ENCODE measurements around the gene CES4A. TPM values are rescaled to one million over a fixed set of nuclear protein-coding genes. Genes with fewer than 3 reads are reported as not detected.

CES4A gene
- total and polyA plus RNA-seq, 2 of the 13 experiments (the other 11 are each of a cell fraction or from before 2014, with no cell fraction given), result 0.09 to 0.17 TPM

DNA sequence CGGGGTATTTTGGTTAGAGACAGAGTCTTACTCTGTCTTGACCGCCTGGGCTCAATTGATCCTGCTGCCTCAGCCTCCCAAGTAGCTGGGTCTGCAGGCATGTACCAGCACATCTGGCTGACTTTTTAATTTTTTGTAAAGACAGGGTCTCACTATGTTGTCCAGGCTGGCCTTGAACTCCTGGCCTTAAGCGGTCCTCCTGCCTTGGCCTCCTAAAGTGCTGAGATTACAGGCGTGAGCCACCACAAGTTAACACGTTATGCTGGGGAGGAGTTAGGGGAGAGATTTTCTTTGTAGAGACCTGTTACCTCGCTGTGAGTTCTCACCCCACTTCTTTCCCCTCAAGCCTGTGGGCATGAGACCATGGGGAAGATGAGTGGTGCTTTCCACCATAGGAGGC lies 1.8 kb upstream of the CES4A start:
- intact Hi-C loops (cut with micrococcal nuclease; ENCODE audit: unreplicated experiment), result no loop called here
- H3K9ac ChIP-seq (ENCODE audit: insufficient read depth, low read depth, low read length), result no peak overlapping the region
- no peaks in the 10 kb centered on the region for H4K20me1 ChIP-seq (ENCODE audit: insufficient read depth, low read length)
- no peaks in the 10 kb centered on the region for H3K9me3 ChIP-seq (ENCODE audit: low read length)
- no peak overlapping the region for H3K4me2 ChIP-seq (ENCODE audit: low read depth, low read length)
- FAIRE-seq (no peak), DNase-seq (ENCODE audit: low spot score) (no peak), ATAC-seq (no peak)
- ChIA-PET POLR2A (no interaction called here), CTCF (ENCODE audit: low intra/inter-chr PET ratio, low total read pairs) (no interaction called here)
- no peaks in the 10 kb centered on the region for H3K79me2 ChIP-seq (ENCODE audit: insufficient read depth, low read length)
- no peak overlapping the region for H2AFZ ChIP-seq (ENCODE audit: low read length)
- no peaks in the 10 kb centered on the region for H3K36me3 ChIP-seq (replicated peaks in 1 of 2; ENCODE audit: control insufficient read depth in 1 of 2, insufficient read depth in 2 of 2, low read length in 2 of 2)
- in situ Hi-C loops (cut with HindIII; ENCODE audit: extremely low pct_ligation_motif_present, low pct_unique_long_range_greater_than_20kb), result no loop called here
- H3K4me1 ChIP-seq (ENCODE audit: insufficient read depth, low read length), result peaks cover 23% of the 10 kb centered on the region
- peaks cover 0 to 1% of the 10 kb centered on the region in 2 experiments; a peak in 1 of 5 replicates for H3K27me3 ChIP-seq (ENCODE audit: control insufficient read depth in 1 of 2, insufficient read depth in 2 of 2, low read length in 2 of 2)
- no peak overlapping the region for H3K4me3 ChIP-seq (replicated peaks in 1 of 3; ENCODE audit: insufficient read depth in 1 of 3, low read depth in 2 of 3, low read length in 3 of 3)
- no peak overlapping the region for H3K27ac ChIP-seq (ENCODE audit: extremely low read length, insufficient read depth, low read length)
- BruUV-seq (replicated peaks), result no TSS peak
- 68% methylated on average over 6 of the region's 6 CpGs for WGBS (ENCODE audit: low lambda C conversion rate)
- TF ChIP-seq RFXANK (CRISPR knock-in tag; IDR thresholded peaks at IDR 0.05) (no peak), NRL (CRISPR knock-in tag; IDR thresholded peaks at IDR 0.05; ENCODE audit: borderline replicate concordance) (no peak), TBL1XR1 (IDR thresholded peaks at IDR 0.05; ENCODE audit: borderline replicate concordance, low read length, partially characterized antibody) (no peak), PHF21A (CRISPR knock-in tag; IDR thresholded peaks at IDR 0.05) (no peak), ZNF770 (CRISPR knock-in tag; IDR thresholded peaks at IDR 0.05) (peak; percentile 54; the same call in 1 of the 2 replicates), ZSCAN31 (CRISPR knock-in tag; IDR thresholded peaks at IDR 0.05; ENCODE audit: low read depth) (no peak), ZNF18 (CRISPR knock-in tag; IDR thresholded peaks at IDR 0.05; ENCODE audit: insufficient replicate concordance) (no peak), ZNF670 (CRISPR knock-in tag; IDR thresholded peaks at IDR 0.05; ENCODE audit: borderline replicate concordance) (no peak), TARDBP (CRISPR knock-in tag; IDR thresholded peaks at IDR 0.05) (no peak), SRF (IDR thresholded peaks at IDR 0.05; ENCODE audit: low read depth, low read length) (no peak), DNMT1 (CRISPR knock-in tag; IDR thresholded peaks at IDR 0.05) (no peak), ZSCAN21 (CRISPR knock-in tag; IDR thresholded peaks at IDR 0.05; ENCODE audit: borderline replicate concordance) (no peak), MYC (CRISPR knock-in tag; IDR thresholded peaks at IDR 0.05; ENCODE audit: borderline replicate concordance) (0 out of 2 replicates have a peak, but pooled peaks have one; percentile 20), NFE2L2 (IDR thresholded peaks at IDR 0.05; ENCODE audit: low read length) (no peak), ZNF782 (CRISPR knock-in tag; IDR thresholded peaks at IDR 0.05; ENCODE audit: borderline replicate concordance) (no peak), ZNF615 (CRISPR knock-in tag; IDR thresholded peaks at IDR 0.05; ENCODE audit: borderline replicate concordance) (no peak), ONECUT2 (CRISPR knock-in tag; IDR thresholded peaks at IDR 0.05) (no peak), TOPORS (CRISPR knock-in tag; IDR thresholded peaks at IDR 0.05) (no peak), U2AF2 (IDR thresholded peaks at IDR 0.05; ENCODE audit: low read depth, low read length) (no peak), YEATS2 (CRISPR knock-in tag; IDR thresholded peaks at IDR 0.05; ENCODE audit: borderline replicate concordance) (no peak), ZNF207 (IDR thresholded peaks at IDR 0.05; ENCODE audit: borderline replicate concordance) (no peak)
- TF ChIP-seq, protein P1, sequence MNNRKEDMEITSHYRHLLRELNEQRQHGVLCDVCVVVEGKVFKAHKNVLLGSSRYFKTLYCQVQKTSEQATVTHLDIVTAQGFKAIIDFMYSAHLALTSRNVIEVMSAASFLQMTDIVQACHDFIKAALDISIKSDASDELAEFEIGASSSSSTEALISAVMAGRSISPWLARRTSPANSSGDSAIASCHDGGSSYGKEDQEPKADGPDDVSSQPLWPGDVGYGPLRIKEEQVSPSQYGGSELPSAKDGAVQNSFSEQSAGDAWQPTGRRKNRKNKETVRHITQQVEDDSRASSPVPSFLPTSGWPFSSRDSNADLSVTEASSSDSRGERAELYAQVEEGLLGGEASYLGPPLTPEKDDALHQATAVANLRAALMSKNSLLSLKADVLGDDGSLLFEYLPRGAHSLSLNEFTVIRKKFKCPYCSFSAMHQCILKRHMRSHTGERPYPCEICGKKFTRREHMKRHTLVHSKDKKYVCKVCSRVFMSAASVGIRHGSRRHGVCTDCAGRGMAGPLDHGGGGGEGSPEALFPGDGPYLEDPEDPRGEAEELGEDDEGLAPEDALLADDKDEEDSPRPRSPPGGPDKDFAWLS (CRISPR knock-in tag; IDR thresholded peaks at IDR 0.05; ENCODE audit: borderline replicate concordance), result no peak
